Stimulated activated CD4-positive, alpha-beta T cell treated with anti-CD3 and anti-CD28 coated beads, Interleukin-4, amount 100 ng/mL, for 48 hours (primary cell): ENCODE results near the gene BMP6.

ENCODE experiments used
- DNase-seq, 2 donors: peaks; one replicate each; pipeline ENCODE4 v3.0.0-alpha.2; 2020; ENCODE audit warnings: low read depth in 2 of 2

BMP6 gene

GRCh38 chr6:7903673-7904072 is 177.8 kb downstream of the BMP6 start:
- DNase-seq = no peak

GRCh38 chr6:7904654-7905319 is 178.9 kb downstream of the BMP6 start:
- no peak for DNase-seq

- no peak for DNase-seq
These were observed 179.5 kb downstream of the BMP6 start for GRCh38 chr6:7905416-7905815.

- DNase-seq = no peak
These were observed 180.8 kb downstream of the BMP6 start for GRCh38 chr6:7906741-7907140.

GRCh38 chr6:7907159-7907558 is 181.3 kb downstream of the BMP6 start:
- DNase-seq = no peak

- DNase-seq = peak; percentile 38 to 44
These were observed 183.7 kb downstream of the BMP6 start for GRCh38 chr6:7909323-7910276.

GRCh38 chr6:7910298-7910653 is 184.4 kb downstream of the BMP6 start:
- no peak for DNase-seq

- DNase-seq = peak; percentile 62 to 68
These were observed 184.9 kb downstream of the BMP6 start, which contains the start of gene TXNDC5 for GRCh38 chr6:7910654-7911344. Gene TXNDC5, minus strand, starts transcription at chr6:7910788. Its CDS starts 12 bp downstream, at chr6:7910776.

GRCh38 chr6:7911345-7911725 is 185.4 kb downstream of the BMP6 start:
- no peak for DNase-seq

- no peak for DNase-seq
These were observed 186.1 kb downstream of the BMP6 start for GRCh38 chr6:7912024-7912423.

GRCh38 chr6:7912736-7913517 is 187.0 kb downstream of the BMP6 start:
- DNase-seq = no peak

- no peak for DNase-seq
These were observed 188.4 kb downstream of the BMP6 start for GRCh38 chr6:7914311-7914710.

GRCh38 chr6:7914991-7915789 is 189.3 kb downstream of the BMP6 start:
- no peak for DNase-seq

GRCh38 chr6:7916959-7917358 is 191.1 kb downstream of the BMP6 start:
- no peak for DNase-seq

- no peak for DNase-seq
These were observed 191.8 kb downstream of the BMP6 start for GRCh38 chr6:7917729-7918128.

GRCh38 chr6:7918403-7918802 is 192.5 kb downstream of the BMP6 start:
- no peak for DNase-seq

GRCh38 chr6:7919871-7920270 is 194.0 kb downstream of the BMP6 start:
- peak; percentile 19 to 45 for DNase-seq

- peak in 1 of 2 donors; percentile 4 for DNase-seq
These were observed 194.5 kb downstream of the BMP6 start for GRCh38 chr6:7920425-7920824.

- no peak for DNase-seq
These were observed 195.1 kb downstream of the BMP6 start for GRCh38 chr6:7921046-7921445.

- no peak for DNase-seq
These were observed 195.8 kb downstream of the BMP6 start for GRCh38 chr6:7921632-7922092.

- DNase-seq = no peak
These were observed 196.7 kb downstream of the BMP6 start for GRCh38 chr6:7922596-7922995.
